Left forelimb (tissue), 1 donor: ENCODE results near the gene DAPK3.
"Not testable (repeated sequence)": the region's sequence is repeated elsewhere in the genome, so short reads cannot be mapped to it uniquely, and the experiment has no call there.

Experiments used
- DNase-seq: peaks from one replicate; pipeline ENCODE4 v3.0.0-alpha.2; 2018; ENCODE audit warnings: low spot score

The DAPK3 gene

DNA sequence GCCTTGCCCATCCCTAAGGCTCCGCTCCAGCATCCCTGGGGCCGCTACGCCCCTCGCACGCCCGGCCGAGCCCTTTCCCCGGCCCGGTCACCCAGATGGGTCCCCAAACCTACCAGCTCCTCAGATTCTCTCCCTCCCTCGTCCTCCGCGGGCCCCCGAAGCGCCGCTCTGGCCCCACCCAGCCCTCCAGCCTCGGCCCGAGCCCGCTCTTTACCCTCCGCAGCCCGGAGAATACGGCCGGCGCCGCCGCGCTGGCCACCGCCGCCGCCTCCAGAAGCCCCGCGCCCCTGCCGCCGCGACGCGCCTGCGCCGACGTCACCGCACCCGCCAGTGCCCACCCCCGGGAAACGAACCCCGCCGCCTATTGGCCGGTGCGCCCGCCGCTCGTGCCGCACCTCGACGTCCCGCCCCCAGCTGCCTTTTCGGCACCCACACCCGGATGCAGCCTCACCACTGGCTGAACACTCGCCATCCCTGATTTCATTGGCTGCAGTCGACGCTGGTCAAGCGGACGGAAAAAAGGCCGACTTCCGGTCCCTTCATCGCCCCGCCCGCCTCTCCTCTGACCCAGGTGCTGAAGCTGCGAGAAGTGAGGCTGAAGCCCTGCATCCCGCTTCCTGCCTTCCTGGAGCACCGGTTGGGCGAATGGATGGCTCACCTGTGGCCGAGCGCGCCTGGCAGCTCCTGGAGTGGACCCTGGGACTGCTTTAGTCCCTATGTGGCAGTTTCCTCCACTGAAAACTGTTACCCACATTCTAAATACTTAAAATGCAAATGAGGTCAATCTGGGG is at the start of gene DAPK3:
Gene DAPK3, minus strand, starts transcription at position 292 of the 791 bp plus-strand sequence. CDS start 1,364 bp downstream, outside the sequence.
- DNase-seq, result peak; percentile 99

DNA sequence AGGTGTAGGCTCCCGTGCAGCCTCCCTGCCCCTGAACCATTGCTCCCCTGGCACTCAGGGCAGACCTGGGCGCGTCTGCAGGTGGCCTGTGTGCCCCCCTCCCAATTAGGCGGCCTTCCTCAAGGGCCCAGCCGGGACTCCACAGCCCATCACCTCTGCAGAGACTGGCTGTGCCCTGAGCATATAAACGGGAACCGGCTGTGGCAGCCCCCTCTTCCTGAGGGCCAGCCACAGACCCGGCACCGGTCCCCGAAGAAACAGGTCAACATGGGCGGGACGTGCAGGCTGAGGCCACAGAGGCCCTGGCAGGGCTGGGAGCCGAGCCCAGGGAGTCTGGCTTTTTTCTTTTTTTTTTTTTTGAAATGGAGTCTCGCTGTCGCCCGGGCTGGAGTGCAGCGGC is 48.7 kb upstream of the DAPK3 start:
- DNase-seq, result peak; percentile 31

DNA sequence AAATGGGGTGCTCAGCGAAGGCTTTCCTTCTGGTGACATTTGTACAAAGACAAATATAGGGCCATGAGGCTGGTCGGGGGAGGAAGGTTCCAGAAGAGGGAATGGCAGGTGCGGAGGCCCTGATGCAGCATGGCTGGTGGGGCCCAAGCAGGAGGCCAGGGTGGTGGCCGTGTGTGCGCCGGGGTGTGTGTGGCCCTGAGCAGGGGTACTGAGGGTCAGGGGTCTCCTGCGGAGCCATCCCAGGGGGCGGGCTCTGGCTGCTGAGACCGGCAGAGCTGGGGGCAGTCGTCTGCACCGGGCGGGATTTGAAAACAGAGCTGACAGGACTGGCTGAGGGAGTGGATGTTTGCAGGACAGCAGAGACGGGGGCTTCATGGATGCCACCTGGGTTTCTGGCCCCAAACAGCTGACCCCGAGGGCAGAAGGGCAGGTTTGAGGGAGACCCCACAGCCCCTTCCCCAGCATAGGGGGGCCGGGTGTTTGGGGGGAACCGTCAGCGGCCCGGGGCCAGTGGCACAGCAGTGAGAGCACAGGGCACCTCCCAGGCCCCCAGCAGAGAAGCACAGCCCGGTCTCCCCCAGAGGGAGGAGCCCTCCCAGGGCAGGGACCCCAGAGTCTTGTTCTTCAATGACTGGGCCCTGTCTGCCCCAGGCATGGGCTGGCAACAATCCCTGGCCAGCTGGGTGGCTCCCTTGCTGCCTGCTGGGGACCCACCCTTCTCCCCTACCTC is 48.0 kb upstream of the DAPK3 start:
- DNase-seq, result peak; percentile 50

DNA sequence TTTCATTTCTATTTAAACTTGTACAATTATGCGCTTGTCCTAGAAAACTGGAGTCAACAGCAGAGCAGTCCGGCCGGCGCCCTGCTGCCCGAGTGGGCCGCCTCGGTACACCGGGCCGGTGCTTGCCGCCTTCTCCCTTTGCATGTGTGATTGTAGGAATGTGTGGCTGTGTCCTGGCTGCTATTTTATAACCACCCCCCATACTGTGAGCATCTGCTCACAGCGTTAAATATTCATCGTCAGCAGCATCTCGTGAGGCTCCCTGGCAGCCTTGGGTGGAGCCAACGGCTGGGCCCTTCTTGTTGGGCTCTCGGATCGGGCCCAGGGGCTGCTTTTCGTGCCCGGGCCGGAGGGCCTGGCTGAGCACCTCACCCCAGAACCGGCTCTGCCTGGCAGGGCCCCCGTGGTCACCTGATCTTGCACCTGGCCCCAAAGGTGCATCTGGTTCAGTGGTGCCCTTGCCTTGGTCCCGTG is 47.3 kb upstream of the DAPK3 start:
- peak; percentile 48 for DNase-seq

DNA sequence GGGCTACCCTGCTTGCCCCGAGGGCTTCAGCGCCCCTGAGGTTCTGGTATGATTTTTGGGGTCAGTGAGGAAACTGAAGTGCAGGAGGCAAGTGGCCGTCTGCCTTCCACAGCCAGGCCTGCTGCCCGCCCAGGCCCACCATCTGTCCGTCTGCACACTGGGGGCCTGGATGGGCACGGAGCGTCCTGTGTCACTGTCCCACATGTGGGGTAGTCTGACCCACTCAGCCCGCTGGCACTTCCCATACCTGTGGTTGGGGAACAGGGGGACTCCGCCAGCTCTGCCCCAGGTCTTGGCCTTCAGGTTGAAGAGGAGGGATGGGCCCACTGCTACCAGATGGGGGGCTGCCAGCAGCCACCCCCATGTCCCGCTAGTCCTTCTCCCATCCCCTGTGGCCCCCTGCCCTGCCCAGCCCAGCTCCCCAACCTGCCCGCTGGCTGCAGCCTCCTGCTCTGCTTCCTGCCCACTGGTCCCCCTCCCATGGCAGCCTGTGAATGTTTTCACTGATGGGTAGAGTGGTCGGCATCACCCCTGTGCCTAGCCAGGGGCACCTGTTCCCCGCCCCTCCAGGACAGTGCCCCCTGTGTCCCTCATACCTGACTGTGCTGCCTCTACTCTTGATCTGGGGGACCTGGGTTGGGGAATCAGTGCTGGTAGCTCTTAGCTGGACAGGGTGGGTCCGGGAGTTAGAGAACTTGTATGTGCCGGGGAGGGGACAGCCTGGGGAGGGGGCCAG is 46.2 kb upstream of the DAPK3 start:
- no peak for DNase-seq

DNA sequence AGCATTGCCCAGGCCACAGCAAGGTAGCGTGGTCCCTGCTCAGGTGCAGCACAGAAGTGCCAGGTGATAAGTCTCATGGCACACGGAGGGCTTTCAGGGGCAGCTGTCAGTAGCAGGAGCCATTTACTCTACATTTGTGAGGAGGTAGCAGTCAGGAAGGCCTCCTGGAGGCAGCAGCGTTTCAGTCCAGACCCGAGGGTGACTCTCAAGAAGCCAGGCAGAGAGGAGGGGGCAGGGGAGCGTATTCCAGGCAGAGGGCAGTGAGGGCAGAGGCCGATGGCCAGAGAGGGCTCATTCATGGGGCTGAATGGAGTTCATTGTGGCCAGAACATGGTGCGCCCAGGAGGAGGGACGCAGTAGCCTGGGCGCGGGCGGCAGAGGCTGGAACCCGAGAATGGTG is 45.6 kb upstream of the DAPK3 start:
- DNase-seq, result no peak

DNA sequence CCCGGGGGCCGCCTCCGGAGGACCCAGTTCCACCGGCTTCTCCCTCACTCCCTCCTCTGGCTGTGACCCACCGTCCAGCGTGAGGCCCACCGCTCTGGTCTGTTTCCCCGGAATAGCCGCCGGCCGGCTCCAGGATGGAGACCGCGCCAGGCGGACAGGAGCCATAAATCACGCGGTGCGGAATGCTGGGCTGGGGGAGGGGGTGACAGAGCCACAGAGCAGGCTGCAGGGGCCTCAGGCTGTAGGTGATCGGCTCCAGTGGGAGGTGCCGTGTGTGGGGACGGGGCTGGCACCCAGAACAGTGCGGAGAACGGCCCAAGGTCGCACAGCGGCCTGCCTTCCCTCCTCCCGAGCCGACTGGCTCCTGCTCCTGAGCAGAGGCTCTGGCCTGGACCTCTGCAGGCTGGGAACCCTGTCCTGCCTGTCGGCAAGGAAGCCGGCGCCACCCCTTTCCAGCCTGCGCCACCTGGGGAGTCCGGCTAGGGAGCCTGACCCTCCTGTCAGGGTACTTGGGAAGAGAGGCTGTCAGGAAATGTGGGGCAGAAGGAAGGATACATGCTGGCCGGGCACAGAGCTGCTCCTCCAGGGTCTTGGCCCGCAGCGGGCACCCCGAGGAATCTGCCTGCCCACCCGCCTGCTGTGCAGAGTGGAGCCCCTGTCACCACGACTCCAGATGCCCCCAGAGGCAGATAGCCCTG is 45.0 kb upstream of the DAPK3 start:
- DNase-seq, result no peak

DNA sequence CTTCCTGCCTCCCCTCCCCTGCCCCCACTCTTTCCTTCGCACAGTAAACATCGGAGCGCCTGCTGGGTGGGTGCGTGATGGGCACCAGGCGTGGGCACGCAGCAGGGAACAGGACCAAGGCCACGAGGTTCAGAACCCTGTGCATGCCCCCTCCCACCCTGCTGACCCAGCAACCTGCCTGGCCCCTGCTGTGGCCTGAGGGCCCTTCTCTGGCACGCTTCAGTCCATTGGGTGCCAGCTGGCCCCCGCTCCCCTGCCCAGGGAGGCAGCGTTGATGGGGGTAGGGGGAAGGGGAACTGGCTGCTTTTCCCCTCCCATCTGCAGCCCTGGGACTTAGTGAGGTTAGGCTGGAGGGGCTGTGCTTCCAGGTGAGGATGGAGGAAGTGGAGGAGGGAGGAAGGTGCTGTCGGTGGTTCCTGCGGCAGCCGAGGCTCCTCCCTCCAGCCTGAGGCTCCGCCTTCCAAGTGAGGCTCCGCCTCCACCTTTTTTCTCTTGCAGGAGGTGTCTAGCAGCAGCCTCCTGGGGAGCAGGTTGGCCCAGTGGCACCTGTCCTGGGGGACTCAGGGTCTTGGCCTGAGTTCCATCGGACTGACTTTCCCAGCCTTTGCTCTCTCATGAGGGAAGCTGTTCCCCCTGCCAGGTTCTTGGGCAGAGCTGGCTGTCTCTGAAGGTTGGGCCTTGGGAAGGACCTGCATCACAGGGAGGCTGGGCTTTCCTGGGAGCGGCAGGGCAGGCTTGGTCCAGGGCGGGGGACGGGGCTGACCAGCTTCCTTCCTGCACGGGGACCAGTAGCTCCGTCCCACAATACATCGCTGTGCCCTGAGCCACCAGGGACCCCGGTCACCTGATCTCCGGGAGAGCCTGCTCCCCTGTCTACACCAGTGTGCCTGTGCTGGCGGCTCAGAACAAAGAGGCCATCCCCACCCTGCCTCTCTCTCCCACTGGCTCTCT is 43.9 kb upstream of the DAPK3 start:
- DNase-seq, result no peak

DNA sequence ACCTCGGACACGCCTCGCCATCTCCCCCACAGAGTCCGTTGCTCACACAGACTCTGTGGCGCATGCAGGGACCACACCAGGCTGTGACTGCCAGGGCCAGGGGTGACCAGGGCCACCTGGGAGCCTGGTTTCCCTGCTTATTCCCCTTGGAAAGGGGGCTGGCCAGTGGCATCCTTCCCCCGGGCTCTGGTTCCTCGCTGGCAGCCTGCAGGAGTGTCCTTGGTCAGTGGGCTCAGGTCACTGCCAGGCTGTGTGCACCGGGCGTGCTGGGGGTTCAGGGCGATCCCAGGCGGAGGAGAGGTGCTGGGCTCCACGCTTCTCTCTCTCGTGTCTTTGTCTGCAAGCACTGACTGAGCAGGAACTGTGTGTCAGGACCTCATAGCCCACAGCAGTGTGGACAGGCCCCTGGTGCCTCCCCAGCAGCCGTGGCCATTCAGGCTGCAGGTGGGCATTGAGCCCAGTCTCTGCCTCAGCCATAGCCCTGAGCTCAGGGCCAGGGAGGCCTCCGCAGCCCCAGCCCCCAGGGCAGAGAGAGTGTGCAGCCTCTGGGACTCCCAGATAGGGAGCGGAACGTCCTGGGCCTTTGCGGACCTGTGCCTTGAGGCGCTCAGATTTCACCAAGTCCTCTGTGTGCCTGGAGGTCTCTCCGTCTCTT is 43.1 kb upstream of the DAPK3 start:
- DNase-seq, result no peak

DNA sequence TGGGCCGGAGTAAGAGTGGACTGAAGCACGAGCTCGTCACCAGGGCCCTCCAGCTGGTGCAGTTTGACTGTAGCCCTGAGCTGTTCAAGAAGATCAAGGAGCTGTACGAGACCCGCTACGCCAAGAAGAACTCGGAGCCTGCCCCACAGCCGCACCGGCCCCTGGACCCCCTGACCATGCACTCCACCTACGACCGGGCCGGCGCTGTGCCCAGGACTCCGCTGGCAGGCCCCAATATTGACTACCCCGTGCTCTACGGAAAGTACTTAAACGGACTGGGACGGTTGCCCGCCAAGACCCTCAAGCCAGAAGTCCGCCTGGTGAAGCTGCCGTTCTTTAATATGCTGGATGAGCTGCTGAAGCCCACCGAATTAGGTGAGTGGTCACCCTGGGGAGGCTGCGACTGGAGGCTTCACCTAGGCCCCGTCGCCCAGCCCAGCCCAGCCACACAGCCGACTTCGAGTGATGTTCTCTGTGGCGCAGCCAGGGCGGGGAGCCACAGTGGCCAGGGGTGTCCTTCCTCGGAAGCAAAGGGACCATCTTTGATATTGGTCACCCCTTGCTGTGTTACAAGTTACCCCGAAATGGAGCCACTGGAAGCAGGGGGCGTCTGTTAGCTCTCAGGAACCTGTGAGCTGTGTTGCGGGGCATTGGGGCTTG is 42.2 kb upstream of the DAPK3 start:
- DNase-seq, result no peak

DNA sequence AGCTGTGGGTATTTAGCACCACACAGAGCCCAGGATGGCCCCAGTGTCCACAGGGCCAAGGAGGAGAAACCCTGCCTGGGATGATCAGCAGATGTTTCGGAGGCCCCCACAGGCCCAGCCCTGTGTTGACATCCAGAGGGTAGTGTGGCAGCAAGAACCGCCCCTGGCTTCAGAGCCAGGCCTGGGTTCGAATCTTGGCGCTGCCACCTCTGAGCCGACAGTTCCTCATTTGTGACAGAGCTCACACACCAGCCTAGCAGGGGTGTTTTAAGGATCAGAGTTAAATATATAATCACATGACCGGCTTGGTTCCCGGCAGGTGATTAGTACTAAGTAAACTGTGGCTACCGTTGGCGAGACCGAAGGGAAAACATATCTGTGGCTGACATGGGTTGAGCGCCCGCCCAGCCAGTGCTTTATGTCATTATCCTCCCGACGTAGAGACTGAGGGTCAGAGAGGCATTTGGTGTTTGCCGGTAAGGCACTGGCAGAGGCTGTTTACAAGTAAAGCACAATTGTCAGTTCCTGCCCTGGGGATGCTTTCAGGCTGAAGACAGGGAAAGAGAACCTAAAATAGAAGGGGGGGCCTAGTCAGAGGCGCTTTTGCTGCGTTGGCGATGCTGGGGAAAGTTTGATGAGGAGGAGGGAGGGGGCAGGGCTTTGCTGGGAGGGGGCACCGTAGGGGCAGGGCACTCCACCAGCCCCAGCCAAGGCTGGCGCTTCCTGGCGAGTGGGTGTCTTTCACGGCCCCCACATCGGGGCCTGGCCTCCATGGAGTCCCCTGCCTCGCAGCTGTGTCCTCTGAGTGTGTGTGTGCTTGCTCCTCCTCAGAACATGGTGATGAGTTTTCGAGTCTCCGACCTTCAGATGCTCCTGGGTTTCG is 41.4 kb upstream of the DAPK3 start:
- DNase-seq, result no peak

DNA sequence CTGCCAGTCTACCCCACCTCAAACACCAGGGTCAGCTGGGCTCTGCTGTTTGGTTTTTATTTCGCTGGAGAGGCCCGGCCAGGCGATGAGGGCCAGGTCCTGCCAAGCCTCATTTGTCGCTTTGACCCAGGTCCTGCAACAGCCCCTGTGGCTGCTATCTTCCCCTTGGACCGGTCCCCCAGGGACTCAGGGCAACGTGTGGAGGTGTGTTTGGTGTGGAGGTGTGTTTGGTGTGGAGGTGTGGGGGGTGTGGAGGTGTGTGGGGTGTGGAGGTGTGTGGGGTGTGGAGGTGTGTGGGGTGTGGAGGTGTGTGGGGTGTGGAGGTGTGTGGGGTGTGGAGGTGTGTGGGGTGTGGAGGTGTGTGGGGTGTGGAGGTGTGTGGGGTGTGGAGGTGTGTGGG is 40.5 kb upstream of the DAPK3 start:
- DNase-seq, result not testable (repeated sequence)

DNA sequence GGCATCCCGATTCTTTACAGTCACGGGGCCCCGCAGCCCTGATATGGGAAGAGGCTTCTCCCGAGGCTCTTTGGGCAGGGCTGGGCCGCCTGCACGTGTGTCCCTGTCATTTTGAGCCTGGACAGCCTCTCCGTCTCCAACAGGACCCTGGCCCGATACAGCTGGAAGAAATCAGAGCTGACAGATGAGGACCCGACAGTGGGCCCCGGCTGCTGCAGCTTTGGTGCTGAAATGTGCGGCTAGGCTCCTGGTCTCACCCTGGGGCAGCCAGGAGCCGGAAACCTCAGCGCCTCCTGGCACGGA is 39.9 kb upstream of the DAPK3 start:
- no peak for DNase-seq

DNA sequence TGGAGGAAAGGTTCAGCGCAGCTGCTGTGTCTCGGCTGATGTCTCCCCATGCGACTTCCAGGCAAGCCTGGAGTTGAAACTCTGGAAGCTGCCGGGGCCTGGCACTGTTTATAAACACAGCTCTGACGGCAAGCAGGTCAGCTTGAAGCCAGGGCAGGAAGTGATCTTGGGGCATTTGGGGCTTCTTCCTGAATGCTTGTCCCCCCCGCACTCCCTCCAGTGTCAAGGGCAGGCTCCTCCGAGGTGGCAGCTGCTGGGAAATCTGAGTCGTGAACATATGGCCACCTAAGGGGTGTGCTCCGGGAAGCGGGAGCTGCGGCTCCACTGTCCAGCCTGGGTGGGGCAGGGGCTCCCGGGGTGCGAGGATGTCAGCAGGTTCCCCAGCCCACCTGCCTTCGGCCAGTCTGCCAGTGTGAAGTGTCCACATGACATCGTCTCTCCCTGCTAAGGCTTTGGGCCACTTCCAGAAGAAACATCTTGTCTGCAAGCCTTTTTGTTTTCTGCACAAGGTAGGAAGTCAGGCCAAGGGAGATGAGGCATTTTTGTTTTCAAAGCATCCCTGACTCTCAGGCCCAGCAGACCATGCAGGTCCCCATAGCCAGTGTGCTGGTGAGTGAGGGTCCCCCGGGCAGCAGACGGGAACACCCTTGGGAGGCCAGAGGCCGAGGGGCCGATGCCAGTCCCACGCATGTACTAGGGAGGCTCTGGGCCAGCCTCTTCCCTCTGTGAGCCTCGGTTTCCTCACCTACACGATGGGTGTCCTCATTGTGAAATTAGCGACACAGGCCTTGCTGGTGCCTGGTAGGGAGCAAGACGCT is 39.3 kb upstream of the DAPK3 start:
- DNase-seq, result no peak

DNA sequence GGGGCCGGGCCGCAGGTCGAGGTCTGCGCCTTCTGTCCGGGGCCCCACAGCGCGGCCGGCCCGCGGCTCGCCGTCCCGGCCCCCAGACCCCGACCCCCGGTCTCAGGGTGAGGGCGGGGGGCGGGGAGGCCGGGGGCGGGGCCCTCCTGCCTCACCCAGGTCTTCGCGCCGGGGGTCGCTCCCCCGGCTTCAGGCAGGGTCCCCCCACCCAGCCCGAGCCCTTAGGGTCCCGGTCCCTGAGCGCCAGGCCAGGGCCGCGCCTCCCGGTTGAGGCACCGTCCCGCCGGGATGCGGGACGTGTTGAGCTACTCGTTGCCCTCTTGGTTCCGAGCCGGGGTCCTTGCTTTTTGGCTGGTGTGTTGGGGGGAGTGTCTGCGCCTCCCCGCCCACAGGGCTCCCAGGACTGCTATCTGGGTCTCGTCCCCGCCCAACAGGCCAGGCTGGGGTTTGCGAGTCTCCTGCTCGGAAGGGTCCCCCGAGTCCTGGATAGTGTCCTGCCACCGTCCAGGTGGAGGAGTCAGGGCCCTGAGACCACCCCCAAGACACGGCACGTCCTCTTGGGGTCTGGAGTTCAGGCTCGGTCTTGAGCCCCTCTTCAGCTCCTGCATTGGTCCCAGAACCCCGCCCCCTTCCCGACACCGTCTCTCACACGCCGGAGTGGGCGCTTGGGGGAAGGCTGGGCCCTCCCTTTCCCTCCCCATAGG is 37.1 kb upstream of the DAPK3 start:
- no peak for DNase-seq

DNA sequence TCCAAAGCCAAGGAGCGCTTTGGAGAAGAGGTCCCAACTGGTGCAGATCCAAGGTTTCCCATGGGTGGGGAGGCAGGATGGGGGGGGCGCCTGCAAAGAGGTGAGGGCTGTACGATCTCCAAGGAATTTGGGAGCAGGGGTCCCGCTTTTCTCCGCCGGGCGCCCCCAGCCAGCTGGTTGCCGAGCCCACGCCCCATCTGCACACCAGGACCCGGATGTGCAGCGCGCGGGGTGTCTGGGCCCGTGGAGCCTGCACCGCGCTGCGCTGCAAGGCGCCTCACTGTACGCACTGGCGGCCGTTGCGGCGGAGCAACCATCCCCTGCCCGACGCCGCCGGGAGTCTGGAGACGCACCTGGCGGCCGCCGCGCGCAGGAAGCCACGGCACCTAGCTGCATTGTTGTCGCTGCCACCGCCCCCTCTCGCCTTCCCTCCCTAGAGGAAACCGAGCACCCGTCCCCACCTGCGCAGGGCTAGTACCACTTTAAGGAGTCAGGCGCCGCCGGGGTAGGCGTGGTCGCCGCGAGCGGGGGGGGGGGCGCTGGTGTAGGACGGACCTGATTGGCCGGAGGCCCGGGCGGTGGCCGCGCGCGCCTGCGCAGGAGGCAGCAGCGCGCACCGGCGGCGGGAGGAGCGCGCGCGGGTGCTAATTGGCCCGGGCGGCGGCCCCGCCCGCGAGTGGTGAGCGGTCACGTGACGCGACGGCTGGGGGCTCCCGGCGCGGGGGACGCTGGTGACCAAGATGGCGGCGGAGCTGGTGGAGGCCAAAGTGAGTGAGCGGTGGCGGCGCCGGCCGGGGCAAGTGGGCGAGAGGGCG is 36.3 kb upstream of the DAPK3 start, which contains the start of gene PIAS4:
Gene PIAS4, plus strand, starts transcription at position 716 of the 815 bp plus-strand sequence. Its CDS starts 25 bp downstream, at position 741.
- DNase-seq, result peak; percentile 98
